Cardiac fibroblast (primary cell): Measurements from ENCODE around the gene PBXIP1.
"Not testable (repeated sequence)": the region's sequence is repeated elsewhere in the genome, so short reads cannot be mapped to it uniquely, and the experiment has no call there.

Experiments used
- DNase-seq, 2 donors: peaks; one replicate each; pipeline versions ENCODE4 v3.0.0 to v3.0.0-alpha.2; 2010; ENCODE audit warnings: low read depth in 2 of 2
- H3K4me3 ChIP-seq, 2 donors: replicated peaks in 1 of 2; 1 replicate in 1 of 2; 2 replicates in 1 of 2; pipeline ENCODE4 v1.5.1; 2011; ENCODE audit warnings: low read depth in 2 of 2, low read length in 2 of 2, mild to moderate bottlenecking in 2 of 2, moderate library complexity in 1 of 2
- TF ChIP-seq, protein P1 (sequence below): IDR thresholded peaks from one replicate; pipeline ENCODE4 v1.5.1; 2011; ENCODE audit warnings: low read depth, mild to moderate bottlenecking, low read length, inconsistent platforms

Gene PBXIP1

DNA sequence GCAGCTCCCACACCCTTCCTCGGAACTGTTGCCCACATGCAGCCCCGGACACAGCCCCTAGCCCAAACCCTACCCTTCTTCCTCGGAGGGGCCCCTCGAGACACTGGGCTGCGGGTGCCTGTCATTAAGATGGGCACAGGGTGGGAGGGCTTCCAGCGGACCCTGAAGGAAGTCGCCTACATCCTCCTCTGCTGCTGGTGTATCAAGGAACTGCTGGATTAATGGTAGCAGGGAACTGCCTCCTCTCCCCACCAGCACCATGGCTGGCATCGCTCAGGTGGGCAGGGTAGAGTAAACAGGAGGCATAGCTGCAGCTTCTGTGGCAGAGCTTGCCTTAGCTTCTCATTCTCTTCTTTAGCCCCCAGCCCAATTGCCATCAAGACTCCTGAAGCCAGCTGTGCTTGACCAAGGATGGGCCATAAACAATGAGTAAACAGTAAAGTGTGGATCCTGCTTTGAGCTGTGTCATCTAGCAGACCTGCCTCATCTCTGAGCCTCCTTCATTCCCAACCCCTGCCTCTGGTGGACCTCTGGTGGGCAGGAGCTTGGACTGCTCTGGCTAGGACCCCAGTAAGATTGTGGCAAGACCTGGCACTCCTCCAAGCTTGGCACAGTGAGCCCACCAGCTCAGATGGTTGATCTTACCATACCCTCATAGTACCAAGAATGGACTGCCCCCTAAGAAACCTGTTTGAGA, 37.8 kb upstream of the PBXIP1 start, which contains the start of gene LENEP:
LENEP (plus strand) TSS at position 15 of the 697 bp plus-strand sequence; CDS start at position 37, 22 bp downstream.
- no peak for DNase-seq
- H3K4me3 ChIP-seq, result no peak within 1 kb of the TSS
- TF ChIP-seq, protein P1, sequence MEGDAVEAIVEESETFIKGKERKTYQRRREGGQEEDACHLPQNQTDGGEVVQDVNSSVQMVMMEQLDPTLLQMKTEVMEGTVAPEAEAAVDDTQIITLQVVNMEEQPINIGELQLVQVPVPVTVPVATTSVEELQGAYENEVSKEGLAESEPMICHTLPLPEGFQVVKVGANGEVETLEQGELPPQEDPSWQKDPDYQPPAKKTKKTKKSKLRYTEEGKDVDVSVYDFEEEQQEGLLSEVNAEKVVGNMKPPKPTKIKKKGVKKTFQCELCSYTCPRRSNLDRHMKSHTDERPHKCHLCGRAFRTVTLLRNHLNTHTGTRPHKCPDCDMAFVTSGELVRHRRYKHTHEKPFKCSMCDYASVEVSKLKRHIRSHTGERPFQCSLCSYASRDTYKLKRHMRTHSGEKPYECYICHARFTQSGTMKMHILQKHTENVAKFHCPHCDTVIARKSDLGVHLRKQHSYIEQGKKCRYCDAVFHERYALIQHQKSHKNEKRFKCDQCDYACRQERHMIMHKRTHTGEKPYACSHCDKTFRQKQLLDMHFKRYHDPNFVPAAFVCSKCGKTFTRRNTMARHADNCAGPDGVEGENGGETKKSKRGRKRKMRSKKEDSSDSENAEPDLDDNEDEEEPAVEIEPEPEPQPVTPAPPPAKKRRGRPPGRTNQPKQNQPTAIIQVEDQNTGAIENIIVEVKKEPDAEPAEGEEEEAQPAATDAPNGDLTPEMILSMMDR, result no peak

DNA sequence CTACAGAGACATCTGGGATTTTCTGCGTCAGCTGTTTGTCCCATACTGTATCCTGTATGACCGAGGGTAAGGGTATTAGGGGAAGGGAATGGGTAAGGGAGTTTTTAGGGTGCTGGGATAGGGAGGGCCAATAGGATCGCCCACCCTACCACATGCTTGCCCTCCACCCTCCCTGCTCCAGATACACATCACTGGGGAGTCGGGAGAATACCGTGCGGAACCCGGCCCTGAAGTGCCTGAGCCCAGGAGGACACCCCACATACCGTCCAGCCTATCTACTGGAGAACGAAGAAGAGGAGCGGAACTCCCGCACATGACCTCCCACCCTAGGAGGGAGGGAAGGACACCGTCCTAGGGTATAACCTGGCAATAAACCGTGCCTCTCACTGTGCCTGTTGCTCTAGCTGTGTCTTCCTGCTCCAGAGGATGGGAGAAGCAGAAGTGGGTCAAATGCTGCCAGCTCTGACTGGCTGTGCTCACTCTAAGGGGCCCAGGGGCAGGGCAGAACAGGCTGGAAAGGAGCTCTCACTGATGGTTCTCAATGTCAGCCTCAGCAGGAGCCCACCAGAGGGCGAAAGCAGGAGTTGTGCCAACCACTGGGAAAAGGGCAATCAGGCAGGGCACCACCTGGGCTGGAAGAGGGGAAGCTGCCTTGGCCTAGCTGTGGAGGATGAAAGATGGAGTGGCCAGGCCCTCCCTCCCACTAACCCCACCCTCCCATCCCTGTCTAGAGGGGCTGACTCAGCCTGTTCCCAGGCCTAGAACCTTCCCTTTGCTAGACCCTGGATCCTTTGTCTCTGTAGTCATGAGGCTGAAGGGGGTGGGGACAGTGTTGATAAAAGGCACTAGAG, 37.0 kb upstream of the PBXIP1 start:
- peak; percentile 57 to 65 for DNase-seq
- no peak overlapping the region for H3K4me3 ChIP-seq
- TF ChIP-seq, protein P1, result no peak

DNA sequence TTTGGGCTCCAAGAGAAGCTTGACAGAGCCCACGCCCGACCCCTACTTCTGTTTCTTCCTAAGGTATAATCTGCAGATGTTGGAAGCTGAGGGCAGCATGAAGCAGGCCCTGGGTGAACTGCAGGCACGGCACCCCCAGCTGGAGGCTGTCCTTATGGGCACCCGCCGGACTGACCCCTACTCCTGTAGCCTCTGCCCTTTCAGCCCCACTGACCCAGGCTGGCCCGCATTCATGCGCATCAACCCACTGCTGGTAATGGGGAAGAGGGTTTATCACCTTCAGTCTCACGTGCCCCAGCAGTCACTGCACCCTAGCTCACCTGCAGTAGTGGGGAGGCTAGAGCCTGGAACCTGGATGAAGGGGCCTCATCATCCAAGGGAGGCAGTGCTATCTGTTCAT, 34.4 kb upstream of the PBXIP1 start:
- no peak for DNase-seq
- H3K4me3 ChIP-seq, result no peak overlapping the region
- TF ChIP-seq, protein P1, result no peak

- DNase-seq, result no peak
- no peak overlapping the region for H3K4me3 ChIP-seq
- TF ChIP-seq, protein P1, result no peak
Observed at GRCh38 chr1:154989195-154989860, 33.4 kb upstream of the PBXIP1 start.

- TF ChIP-seq, protein P1, result no peak
- no peak for DNase-seq
- H3K4me3 ChIP-seq, result no peak overlapping the region
Observed at GRCh38 chr1:154988058-154988954, 32.4 kb upstream of the PBXIP1 start.

GRCh38 chr1:154987326-154987725, 31.4 kb upstream of the PBXIP1 start:
- no peak overlapping the region for H3K4me3 ChIP-seq
- peak; percentile 45 to 47 for DNase-seq
- TF ChIP-seq, protein P1, result no peak

DNA sequence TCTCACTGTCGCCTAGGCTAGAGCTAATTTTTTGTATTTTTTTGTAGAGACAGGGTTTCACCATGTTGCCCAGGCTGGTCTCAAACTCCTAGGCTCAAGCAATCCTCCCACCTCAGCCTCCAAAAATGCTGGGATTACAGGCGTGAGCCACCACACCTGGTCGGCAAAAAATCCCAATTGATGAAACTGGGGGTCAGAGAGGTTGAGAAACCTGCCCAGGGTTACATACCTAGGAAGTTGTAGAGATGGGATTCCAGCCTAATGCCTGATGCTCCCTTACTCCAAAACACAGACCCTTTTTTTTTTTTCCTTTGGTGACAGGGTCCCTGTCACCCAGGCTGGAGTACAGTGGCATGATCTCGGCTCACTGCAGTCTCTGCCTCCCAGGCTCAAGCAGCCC, 30.8 kb upstream of the PBXIP1 start:
- H3K4me3 ChIP-seq, DNase-seq: not testable (repeated sequence)
